Fibroblast of lung (primary cell): ENCODE measurements around the gene FSTL4.

Experiments
- EZH2 ChIP-seq: IDR thresholded peaks from 2 replicates; pipeline ENCODE4 v1.5.1; 2012; ENCODE audit warnings: low read length, control low read depth, mild to moderate bottlenecking; ENCODE audit errors: missing control alignments
- TF ChIP-seq, protein P1 (sequence below), 2 donors: IDR thresholded peaks in 1 of 2; conservative IDR thresholded peaks in 1 of 2; 1 replicate in 1 of 2; 2 replicates in 1 of 2; pipeline ENCODE4 v1.5.1; 2011 to 2012; ENCODE audit warnings: low read length in 2 of 2, control low read depth in 1 of 2, inconsistent platforms in 1 of 2, low read depth in 1 of 2, mild to moderate bottlenecking in 1 of 2

DNA sequence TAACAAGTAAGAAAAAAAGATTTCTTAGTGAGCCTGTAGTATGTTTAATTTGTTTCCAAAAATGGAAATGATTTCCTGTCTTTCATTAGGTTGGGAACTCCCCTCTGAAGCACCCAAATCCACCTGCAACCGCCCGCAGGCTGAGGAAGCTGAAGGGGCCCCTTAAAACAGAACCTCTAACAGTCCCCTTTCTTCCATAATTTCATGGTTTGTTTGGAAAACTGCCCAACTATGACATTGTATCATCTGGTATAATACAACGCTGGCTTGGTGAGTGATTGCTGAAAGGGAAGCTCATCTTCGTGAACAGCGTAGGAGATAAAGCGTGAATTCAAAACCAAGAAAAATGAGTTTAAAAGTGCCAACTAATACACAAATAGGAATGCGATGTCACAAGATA is 215.5 kb downstream of the FSTL4 start:
- TF ChIP-seq, protein P1, sequence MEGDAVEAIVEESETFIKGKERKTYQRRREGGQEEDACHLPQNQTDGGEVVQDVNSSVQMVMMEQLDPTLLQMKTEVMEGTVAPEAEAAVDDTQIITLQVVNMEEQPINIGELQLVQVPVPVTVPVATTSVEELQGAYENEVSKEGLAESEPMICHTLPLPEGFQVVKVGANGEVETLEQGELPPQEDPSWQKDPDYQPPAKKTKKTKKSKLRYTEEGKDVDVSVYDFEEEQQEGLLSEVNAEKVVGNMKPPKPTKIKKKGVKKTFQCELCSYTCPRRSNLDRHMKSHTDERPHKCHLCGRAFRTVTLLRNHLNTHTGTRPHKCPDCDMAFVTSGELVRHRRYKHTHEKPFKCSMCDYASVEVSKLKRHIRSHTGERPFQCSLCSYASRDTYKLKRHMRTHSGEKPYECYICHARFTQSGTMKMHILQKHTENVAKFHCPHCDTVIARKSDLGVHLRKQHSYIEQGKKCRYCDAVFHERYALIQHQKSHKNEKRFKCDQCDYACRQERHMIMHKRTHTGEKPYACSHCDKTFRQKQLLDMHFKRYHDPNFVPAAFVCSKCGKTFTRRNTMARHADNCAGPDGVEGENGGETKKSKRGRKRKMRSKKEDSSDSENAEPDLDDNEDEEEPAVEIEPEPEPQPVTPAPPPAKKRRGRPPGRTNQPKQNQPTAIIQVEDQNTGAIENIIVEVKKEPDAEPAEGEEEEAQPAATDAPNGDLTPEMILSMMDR (conservative IDR thresholded peaks at IDR 0.05 in 1 of 2, IDR thresholded peaks at IDR 0.05 in 1 of 2; ENCODE audit: low read depth in 1 of 2, low read length in 2 of 2), result no peak
- TF ChIP-seq EZH2, result no peak
